Measurements from ENCODE around the gene TREX2. TPM values are rescaled to one million over a fixed set of nuclear protein-coding genes. Genes with fewer than 3 reads are reported as not detected.
A peak's percentile ranks its signal among the peaks of the same experiment; 100 is the strongest.

The TREX2 gene
- polyA plus RNA-seq, 4 donors = 0.45 to 0.81 (median 0.47) TPM; not detected in 1

DNA sequence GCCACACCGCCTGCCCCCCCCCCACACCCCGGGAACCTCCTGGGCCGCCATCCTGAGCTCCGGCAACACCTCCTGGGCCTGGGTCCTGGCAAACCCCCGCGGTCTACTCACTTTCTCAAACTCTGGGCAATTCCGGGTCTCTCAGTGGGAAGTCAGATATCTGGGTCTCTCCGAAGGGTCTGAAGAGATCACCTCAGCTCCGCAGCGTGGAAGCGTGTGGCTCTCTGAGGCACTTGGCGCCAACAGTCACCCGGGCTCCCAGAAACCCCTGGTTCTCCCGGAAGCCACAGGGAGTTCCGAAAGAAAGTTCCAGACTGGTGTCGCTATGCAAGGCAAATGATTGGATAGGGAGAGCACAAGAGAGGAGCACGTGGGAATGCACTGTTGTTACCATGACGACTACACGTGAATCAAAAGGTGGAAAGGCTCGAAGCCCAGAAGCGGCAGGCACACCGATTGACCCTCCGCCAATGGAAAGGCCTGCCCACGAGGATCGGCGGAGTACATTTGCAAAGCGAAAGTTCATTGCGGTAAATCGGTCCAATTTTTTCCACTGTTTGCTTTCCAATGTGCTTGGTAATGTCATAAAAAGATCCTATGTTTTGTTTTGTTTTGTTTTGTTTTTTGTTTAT, 44.6 kb downstream of the TREX2 start, which contains the start of gene PNMA6E:
PNMA6E (minus strand) TSS at position 218 of the 632 bp plus-strand sequence. CDS start 2,501 bp downstream, outside the sequence.
- 93 to 97% (median 94%) methylated on average over 22 to 29 of the region's 29 CpGs for WGBS, 3 donors
- FAIRE-seq = no peak

DNA sequence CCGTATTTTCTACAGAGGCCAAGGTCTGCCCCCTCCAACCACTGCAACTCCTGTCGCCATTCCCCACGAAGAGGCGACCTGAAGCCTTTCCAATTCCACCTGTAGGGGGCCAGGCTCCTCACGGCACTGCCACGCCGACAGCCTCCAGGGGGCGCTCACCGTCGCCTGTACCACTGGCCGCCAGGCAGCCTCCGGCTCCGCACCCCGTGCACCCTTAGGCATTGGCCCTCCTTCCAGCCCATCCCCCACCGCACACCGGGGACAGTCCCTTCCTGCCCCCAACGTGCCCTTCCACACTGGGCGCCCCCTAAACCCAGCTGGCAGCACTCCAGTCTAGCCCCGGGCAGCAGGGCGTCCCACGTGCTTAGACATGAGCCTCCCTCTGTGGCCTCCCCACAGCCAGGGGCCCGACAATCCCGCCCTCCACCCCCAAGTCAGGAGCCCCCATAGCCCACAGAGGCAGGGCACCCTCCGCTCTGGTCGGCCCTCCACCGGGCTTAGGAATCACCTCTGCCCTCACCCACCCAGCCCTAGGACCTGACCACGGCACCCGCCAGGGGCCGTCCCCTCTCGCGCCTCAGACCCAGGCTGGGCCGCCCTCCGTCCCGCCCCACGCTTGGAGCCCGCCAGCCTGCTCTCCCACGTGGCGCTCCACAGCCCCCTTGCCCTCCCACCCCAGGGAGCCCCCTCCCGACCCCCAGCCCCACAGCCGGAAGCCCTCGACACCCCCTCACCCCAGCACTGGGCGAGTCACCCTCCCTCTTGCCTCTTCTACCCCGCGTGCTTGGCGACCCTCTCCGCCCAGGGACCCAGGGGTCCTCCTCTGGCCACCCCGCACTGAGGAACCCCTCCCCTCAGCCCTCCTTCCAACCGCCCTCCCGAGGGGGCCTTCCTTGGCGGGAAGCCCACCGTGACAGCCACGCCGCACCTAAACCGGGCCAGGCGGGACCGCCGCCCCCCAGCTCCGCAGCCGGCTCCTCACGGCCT, 45.4 kb downstream of the TREX2 start:
- no peaks in the 10 kb centered on the region for H3K27me3 ChIP-seq (ENCODE audit: control insufficient read depth in 3 of 3, insufficient read depth in 3 of 3, low read length in 3 of 3)
- H3K27ac ChIP-seq (ENCODE audit: low read depth in 1 of 3, low read length in 2 of 3) = no peak overlapping the region
- DNase-seq = peak; percentile 9 to 32
- no peaks in the 10 kb centered on the region for H3K9me3 ChIP-seq (ENCODE audit: control insufficient read depth in 2 of 2, insufficient read depth in 1 of 2, low read depth in 1 of 2, low read length in 1 of 2)
- FAIRE-seq = no peak
- no peaks in the 10 kb centered on the region for H3K36me3 ChIP-seq (ENCODE audit: control insufficient read depth in 3 of 3, insufficient read depth in 2 of 3, low read depth in 1 of 3, low read length in 3 of 3)
- H3K4me3 ChIP-seq (ENCODE audit: low read depth in 1 of 3, low read length in 3 of 3) = no peak overlapping the region
- no peaks in the 10 kb centered on the region for H3K4me1 ChIP-seq (ENCODE audit: control insufficient read depth in 3 of 3, insufficient read depth in 2 of 3, low read depth in 1 of 3, low read length in 2 of 3)
- WGBS, 3 donors = 27 to 82% (median 78%) methylated on average over 14 to 60 of the region's 60 CpGs

More for the DNA sequence above, 44.6 kb downstream of the TREX2 start, which contains the start of gene PNMA6E:
- no peaks in the 10 kb centered on the region for H3K4me1 ChIP-seq (ENCODE audit: control insufficient read depth in 3 of 3, insufficient read depth in 2 of 3, low read depth in 1 of 3, low read length in 2 of 3)
- no peaks in the 10 kb centered on the region for H3K27me3 ChIP-seq (ENCODE audit: control insufficient read depth in 3 of 3, insufficient read depth in 3 of 3, low read length in 3 of 3)
- no peak within 1 kb of the TSS for H3K4me3 ChIP-seq (ENCODE audit: low read depth in 1 of 3, low read length in 3 of 3)
- H3K27ac ChIP-seq (ENCODE audit: low read depth in 1 of 3, low read length in 2 of 3) = no peak within 1 kb of the TSS
- no peak for DNase-seq
- no peaks in the 10 kb centered on the region for H3K36me3 ChIP-seq (ENCODE audit: control insufficient read depth in 3 of 3, insufficient read depth in 2 of 3, low read depth in 1 of 3, low read length in 3 of 3)
- H3K9me3 ChIP-seq (ENCODE audit: control insufficient read depth in 2 of 2, insufficient read depth in 1 of 2, low read depth in 1 of 2, low read length in 1 of 2) = no peaks in the 10 kb centered on the region

DNA sequence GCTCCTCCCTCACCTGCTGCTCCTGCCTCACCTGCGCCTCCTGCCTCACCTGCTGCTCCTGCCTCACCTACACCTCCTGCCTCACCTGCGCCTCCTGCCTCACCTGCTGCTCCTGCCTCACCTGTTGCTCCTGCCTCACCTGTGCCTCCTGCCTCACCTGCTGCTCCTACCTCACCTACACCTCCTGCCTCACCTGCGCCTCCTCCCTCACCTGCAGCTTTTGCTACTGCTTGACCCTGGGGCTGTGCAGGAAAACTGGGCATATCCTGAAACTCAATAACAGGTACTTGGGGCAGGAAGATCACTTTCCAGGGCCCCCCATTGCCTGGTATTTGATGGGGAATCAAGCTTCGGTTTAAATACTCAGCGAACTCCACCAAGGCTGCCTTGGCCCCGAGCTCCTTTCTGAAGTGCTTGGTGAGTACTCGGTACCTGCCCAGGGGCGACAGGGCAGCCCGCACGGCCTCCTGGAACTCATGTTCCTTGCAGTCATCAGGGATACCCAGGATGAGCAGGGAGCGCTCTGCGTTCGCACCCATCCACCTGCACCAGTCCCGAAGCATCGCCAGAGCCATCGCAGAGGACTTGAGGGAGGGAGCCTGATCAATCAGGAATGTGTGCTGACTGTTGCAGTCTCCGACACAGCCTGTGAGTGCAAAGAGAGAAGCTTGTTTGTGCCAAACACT, 47.4 kb downstream of the TREX2 start:
- DNase-seq (no peak), FAIRE-seq (no peak)
- no peak overlapping the region for H3K27ac ChIP-seq (ENCODE audit: low read depth in 1 of 3, low read length in 2 of 3)
- H3K27me3 ChIP-seq (ENCODE audit: control insufficient read depth in 3 of 3, insufficient read depth in 3 of 3, low read length in 3 of 3) = no peaks in the 10 kb centered on the region
- WGBS, 3 donors = 81 to 89% (median 86%) methylated on average over 14 to 17 of the region's 17 CpGs
- H3K9me3 ChIP-seq (ENCODE audit: control insufficient read depth in 2 of 2, insufficient read depth in 1 of 2, low read depth in 1 of 2, low read length in 1 of 2) = no peaks in the 10 kb centered on the region
- H3K36me3 ChIP-seq (ENCODE audit: control insufficient read depth in 3 of 3, insufficient read depth in 2 of 3, low read depth in 1 of 3, low read length in 3 of 3) = no peaks in the 10 kb centered on the region
- H3K4me1 ChIP-seq (ENCODE audit: control insufficient read depth in 3 of 3, insufficient read depth in 2 of 3, low read depth in 1 of 3, low read length in 2 of 3) = no peaks in the 10 kb centered on the region
- no peak overlapping the region for H3K4me3 ChIP-seq (ENCODE audit: low read depth in 1 of 3, low read length in 3 of 3)

DNA sequence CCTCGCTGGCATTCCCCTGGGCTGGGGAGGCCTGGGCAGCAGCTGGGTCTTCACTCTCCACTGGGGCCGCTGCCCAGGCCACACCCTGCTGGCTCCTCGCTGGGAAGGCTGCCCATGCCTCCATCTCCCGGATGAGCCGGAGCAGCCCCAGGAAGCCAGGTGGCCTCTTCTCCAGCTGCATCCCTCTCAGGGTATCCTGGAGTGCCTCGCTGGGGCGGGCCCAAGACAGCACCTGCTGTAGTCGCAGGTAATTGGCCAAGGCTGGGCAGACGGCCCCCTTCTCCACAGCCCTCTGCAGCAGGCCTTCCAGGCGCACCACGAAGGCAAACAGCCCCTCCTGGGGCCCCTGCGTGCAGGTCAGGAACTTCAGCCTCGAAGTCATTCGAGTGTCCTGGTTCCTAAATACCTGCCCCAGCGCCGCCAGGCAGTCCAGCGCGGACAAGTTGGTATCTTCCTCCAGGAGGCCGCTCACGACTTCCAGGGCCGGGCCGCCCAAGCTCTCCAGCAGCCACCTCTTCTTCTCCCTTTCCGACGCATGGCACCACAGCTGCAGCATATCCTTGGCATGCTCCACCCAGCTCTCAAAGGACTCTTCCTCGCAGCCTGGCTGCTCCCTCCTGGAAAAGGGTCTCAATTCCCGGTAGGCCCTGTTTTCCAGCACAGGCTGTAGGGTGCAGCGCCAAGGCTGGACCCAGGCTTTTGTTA, 48.4 kb downstream of the TREX2 start:
- Histone ChIP-seq H3K9me3 (ENCODE audit: control insufficient read depth in 2 of 2, insufficient read depth in 1 of 2, low read depth in 1 of 2, low read length in 1 of 2) (no peaks in the 10 kb centered on the region), H3K36me3 (ENCODE audit: control insufficient read depth in 3 of 3, insufficient read depth in 2 of 3, low read depth in 1 of 3, low read length in 3 of 3) (no peaks in the 10 kb centered on the region), H3K4me3 (ENCODE audit: low read depth in 1 of 3, low read length in 3 of 3) (no peak overlapping the region), H3K27me3 (ENCODE audit: control insufficient read depth in 3 of 3, insufficient read depth in 3 of 3, low read length in 3 of 3) (no peaks in the 10 kb centered on the region), H3K27ac (ENCODE audit: low read depth in 1 of 3, low read length in 2 of 3) (no peak overlapping the region), H3K4me1 (ENCODE audit: control insufficient read depth in 3 of 3, insufficient read depth in 2 of 3, low read depth in 1 of 3, low read length in 2 of 3) (no peaks in the 10 kb centered on the region)
- DNase-seq (no peak), FAIRE-seq (no peak)
- 73 to 88% (median 74%) methylated on average over 24 to 27 of the region's 27 CpGs for WGBS, 3 donors

DNA sequence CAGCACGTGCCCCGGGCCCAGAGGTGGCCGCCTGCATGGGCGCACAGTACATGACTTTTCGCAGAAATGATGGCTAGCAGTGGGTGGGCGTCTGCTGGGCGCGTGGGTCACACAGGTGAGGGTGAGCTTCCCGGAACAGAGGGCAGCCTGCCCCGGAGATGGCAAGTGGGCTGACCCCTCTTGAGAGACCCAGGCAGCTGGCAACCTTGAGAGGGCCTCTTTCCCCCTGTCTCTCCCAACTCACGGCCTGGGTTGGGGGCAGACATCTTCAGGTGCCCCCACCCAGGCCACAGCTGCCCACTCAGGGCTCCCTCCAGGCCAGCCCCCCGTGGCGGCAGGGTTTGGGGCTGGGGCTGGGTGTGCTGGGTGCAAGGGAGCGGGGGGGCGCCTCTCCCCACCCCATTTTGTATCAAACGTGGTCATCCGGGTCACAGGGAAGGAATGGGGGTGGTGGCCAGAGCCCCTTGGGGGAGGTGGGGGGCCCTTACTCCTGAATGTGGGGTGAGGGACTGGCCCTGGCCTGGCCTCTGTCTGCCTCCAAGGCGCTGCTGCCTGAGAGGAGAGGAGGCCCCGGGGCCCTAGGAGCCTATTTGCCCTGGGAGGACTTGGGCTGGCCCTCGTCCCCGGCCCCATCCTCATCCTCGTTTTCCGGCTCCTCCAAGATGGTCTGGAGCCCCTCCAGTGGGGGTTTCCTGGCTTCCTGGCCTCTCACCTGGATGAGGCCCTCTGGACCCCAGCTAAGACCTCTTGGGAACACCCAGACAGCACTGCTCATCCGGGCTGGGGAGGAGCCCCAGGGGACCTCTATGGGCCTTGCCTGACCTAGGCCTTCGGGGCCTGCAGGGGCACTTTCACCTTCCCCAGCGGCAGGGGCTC, 49.3 kb downstream of the TREX2 start:
- 84 to 93% (median 89%) methylated on average over 9 to 26 of the region's 26 CpGs for WGBS, 3 donors
- no peak overlapping the region for H3K27ac ChIP-seq (ENCODE audit: low read depth in 1 of 3, low read length in 2 of 3)
- DNase-seq = no peak
- no peaks in the 10 kb centered on the region for H3K9me3 ChIP-seq (ENCODE audit: control insufficient read depth in 2 of 2, insufficient read depth in 1 of 2, low read depth in 1 of 2, low read length in 1 of 2)
- H3K27me3 ChIP-seq (ENCODE audit: control insufficient read depth in 3 of 3, insufficient read depth in 3 of 3, low read length in 3 of 3) = no peaks in the 10 kb centered on the region
- H3K4me3 ChIP-seq (ENCODE audit: low read depth in 1 of 3, low read length in 3 of 3) = no peak overlapping the region
- no peak for FAIRE-seq
- H3K4me1 ChIP-seq (ENCODE audit: control insufficient read depth in 3 of 3, insufficient read depth in 2 of 3, low read depth in 1 of 3, low read length in 2 of 3) = no peaks in the 10 kb centered on the region
- H3K36me3 ChIP-seq (ENCODE audit: control insufficient read depth in 3 of 3, insufficient read depth in 2 of 3, low read depth in 1 of 3, low read length in 3 of 3) = no peaks in the 10 kb centered on the region

DNA sequence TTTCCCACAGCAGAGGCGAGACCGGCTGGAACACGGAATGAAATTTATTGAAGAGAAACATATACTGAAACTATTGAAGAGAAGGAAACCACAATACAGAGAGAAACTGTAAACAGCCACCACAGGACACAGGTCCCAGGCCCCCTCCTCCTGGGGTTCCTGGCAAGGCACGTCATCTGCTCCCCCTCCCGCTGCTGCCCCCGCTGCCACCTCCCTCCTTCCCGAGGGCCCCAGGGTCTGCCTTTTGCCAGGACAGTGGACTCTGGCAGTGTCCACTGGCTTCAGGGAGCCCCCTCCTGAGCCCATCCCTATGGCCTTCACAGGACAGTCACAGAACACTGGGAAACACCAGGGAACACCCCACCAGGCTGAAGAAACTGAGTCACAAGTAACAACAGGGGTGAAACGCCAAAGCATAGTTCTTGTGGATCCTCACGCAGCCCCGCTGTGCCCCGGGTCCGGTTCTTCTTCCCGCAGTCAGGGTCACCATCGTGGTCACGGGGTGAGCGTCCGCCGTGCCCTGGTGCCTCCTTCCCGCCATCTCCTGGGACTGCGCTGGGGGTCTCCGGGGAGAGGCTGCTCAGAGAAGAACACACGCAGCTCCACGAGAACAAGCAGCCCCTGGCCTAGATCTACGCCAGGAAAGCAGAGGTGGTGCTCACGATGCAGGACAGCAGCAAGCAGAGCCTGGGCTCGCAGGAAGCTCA, 50.1 kb downstream of the TREX2 start:
- Histone ChIP-seq H3K4me3 (ENCODE audit: low read depth in 1 of 3, low read length in 3 of 3) (no peak overlapping the region), H3K9me3 (ENCODE audit: control insufficient read depth in 2 of 2, insufficient read depth in 1 of 2, low read depth in 1 of 2, low read length in 1 of 2) (no peaks in the 10 kb centered on the region), H3K27ac (ENCODE audit: low read depth in 1 of 3, low read length in 2 of 3) (no peak overlapping the region), H3K36me3 (ENCODE audit: control insufficient read depth in 3 of 3, insufficient read depth in 2 of 3, low read depth in 1 of 3, low read length in 3 of 3) (no peaks in the 10 kb centered on the region), H3K4me1 (ENCODE audit: control insufficient read depth in 3 of 3, insufficient read depth in 2 of 3, low read depth in 1 of 3, low read length in 2 of 3) (no peaks in the 10 kb centered on the region), H3K27me3 (ENCODE audit: control insufficient read depth in 3 of 3, insufficient read depth in 3 of 3, low read length in 3 of 3) (no peaks in the 10 kb centered on the region)
- WGBS, 3 donors = 82 to 92% (median 87%) methylated on average over 24 to 26 of the region's 26 CpGs
- DNase-seq (no peak), FAIRE-seq (no peak)

DNA sequence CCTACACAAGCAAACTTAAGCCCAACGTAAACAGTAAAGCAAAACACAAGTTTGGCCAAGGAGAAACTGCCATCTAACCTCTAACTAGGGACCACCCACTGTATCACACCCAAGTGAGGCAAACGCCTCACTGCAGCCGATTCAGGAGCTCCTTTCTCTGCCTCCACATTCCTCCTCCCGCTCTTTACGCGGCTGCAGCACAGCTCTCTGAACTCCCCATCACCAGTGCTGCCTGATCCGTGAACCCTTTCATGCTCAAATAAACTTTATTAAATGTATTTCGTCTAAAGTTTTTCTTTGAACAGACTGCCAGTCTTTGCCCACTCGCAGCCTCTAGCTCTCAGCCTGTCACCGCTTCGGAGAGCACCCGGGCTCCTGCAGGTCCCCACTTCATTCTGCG, 51.2 kb downstream of the TREX2 start:
- H3K27me3 ChIP-seq (ENCODE audit: control insufficient read depth in 3 of 3, insufficient read depth in 3 of 3, low read length in 3 of 3) = no peaks in the 10 kb centered on the region
- no peaks in the 10 kb centered on the region for H3K36me3 ChIP-seq (ENCODE audit: control insufficient read depth in 3 of 3, insufficient read depth in 2 of 3, low read depth in 1 of 3, low read length in 3 of 3)
- no peak overlapping the region for H3K27ac ChIP-seq (ENCODE audit: low read depth in 1 of 3, low read length in 2 of 3)
- H3K9me3 ChIP-seq (ENCODE audit: control insufficient read depth in 2 of 2, insufficient read depth in 1 of 2, low read depth in 1 of 2, low read length in 1 of 2) = no peaks in the 10 kb centered on the region
- FAIRE-seq (no peak), DNase-seq (no peak)
- H3K4me3 ChIP-seq (ENCODE audit: low read depth in 1 of 3, low read length in 3 of 3) = no peak overlapping the region
- no peaks in the 10 kb centered on the region for H3K4me1 ChIP-seq (ENCODE audit: control insufficient read depth in 3 of 3, insufficient read depth in 2 of 3, low read depth in 1 of 3, low read length in 2 of 3)
- WGBS, 3 donors = 52 to 82% (median 64%) methylated on average over 13 of the region's 13 CpGs
